Measurements from ENCODE around the gene MPI. TPM values are rescaled to one million over a fixed set of nuclear protein-coding genes. Genes with fewer than 3 reads are reported as not detected.

MPI gene
- total and polyA plus RNA-seq, 2 of the 8 experiments (the other 6 are each of a cell fraction or from before 2014, with no cell fraction given) = 31.0 to 74.8 TPM

DNA sequence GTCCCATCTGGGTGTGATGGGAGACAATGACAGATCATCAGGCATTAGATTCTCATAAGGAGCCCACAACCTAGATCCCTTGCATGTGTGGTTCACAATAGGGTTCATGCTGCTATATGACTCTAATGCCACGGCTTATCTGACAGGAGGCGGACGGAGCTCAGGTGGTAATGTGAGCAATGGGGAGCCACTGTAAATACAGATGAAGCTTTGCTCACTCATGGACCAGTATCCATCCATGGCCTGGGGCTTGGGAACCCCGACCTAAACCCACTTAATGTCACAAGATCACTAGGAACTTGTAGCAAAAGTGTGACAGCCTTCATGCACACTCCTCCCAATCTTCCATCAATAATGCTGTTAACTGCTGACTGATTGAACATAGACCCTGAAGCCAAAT, 18.8 kb downstream of the MPI start (continued):
- TF ChIP-seq, protein P1, sequence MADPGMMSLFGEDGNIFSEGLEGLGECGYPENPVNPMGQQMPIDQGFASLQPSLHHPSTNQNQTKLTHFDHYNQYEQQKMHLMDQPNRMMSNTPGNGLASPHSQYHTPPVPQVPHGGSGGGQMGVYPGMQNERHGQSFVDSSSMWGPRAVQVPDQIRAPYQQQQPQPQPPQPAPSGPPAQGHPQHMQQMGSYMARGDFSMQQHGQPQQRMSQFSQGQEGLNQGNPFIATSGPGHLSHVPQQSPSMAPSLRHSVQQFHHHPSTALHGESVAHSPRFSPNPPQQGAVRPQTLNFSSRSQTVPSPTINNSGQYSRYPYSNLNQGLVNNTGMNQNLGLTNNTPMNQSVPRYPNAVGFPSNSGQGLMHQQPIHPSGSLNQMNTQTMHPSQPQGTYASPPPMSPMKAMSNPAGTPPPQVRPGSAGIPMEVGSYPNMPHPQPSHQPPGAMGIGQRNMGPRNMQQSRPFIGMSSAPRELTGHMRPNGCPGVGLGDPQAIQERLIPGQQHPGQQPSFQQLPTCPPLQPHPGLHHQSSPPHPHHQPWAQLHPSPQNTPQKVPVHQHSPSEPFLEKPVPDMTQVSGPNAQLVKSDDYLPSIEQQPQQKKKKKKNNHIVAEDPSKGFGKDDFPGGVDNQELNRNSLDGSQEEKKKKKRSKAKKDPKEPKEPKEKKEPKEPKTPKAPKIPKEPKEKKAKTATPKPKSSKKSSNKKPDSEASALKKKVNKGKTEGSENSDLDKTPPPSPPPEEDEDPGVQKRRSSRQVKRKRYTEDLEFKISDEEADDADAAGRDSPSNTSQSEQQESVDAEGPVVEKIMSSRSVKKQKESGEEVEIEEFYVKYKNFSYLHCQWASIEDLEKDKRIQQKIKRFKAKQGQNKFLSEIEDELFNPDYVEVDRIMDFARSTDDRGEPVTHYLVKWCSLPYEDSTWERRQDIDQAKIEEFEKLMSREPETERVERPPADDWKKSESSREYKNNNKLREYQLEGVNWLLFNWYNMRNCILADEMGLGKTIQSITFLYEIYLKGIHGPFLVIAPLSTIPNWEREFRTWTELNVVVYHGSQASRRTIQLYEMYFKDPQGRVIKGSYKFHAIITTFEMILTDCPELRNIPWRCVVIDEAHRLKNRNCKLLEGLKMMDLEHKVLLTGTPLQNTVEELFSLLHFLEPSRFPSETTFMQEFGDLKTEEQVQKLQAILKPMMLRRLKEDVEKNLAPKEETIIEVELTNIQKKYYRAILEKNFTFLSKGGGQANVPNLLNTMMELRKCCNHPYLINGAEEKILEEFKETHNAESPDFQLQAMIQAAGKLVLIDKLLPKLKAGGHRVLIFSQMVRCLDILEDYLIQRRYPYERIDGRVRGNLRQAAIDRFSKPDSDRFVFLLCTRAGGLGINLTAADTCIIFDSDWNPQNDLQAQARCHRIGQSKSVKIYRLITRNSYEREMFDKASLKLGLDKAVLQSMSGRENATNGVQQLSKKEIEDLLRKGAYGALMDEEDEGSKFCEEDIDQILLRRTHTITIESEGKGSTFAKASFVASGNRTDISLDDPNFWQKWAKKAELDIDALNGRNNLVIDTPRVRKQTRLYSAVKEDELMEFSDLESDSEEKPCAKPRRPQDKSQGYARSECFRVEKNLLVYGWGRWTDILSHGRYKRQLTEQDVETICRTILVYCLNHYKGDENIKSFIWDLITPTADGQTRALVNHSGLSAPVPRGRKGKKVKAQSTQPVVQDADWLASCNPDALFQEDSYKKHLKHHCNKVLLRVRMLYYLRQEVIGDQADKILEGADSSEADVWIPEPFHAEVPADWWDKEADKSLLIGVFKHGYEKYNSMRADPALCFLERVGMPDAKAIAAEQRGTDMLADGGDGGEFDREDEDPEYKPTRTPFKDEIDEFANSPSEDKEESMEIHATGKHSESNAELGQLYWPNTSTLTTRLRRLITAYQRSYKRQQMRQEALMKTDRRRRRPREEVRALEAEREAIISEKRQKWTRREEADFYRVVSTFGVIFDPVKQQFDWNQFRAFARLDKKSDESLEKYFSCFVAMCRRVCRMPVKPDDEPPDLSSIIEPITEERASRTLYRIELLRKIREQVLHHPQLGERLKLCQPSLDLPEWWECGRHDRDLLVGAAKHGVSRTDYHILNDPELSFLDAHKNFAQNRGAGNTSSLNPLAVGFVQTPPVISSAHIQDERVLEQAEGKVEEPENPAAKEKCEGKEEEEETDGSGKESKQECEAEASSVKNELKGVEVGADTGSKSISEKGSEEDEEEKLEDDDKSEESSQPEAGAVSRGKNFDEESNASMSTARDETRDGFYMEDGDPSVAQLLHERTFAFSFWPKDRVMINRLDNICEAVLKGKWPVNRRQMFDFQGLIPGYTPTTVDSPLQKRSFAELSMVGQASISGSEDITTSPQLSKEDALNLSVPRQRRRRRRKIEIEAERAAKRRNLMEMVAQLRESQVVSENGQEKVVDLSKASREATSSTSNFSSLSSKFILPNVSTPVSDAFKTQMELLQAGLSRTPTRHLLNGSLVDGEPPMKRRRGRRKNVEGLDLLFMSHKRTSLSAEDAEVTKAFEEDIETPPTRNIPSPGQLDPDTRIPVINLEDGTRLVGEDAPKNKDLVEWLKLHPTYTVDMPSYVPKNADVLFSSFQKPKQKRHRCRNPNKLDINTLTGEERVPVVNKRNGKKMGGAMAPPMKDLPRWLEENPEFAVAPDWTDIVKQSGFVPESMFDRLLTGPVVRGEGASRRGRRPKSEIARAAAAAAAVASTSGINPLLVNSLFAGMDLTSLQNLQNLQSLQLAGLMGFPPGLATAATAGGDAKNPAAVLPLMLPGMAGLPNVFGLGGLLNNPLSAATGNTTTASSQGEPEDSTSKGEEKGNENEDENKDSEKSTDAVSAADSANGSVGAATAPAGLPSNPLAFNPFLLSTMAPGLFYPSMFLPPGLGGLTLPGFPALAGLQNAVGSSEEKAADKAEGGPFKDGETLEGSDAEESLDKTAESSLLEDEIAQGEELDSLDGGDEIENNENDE (IDR thresholded peaks at IDR 0.05; ENCODE audit: insufficient replicate concordance, low read length) = no peak
- no peak for TF ChIP-seq EP300 (IDR thresholded peaks at IDR 0.05; ENCODE audit: borderline replicate concordance in 1 of 2, low read depth in 2 of 2, low read length in 2 of 2)
- no peak for TF ChIP-seq SP4 (IDR thresholded peaks at IDR 0.05; ENCODE audit: low read length)
- TF ChIP-seq, protein P2, sequence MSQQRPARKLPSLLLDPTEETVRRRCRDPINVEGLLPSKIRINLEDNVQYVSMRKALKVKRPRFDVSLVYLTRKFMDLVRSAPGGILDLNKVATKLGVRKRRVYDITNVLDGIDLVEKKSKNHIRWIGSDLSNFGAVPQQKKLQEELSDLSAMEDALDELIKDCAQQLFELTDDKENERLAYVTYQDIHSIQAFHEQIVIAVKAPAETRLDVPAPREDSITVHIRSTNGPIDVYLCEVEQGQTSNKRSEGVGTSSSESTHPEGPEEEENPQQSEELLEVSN (IDR thresholded peaks at IDR 0.05) = no peak
- no peak for TF ChIP-seq FOSL1 (IDR thresholded peaks at IDR 0.05; ENCODE audit: insufficient read depth, low read depth, low read length)
